GM13976 (cell line): ENCODE measurements around the gene MRPL37.
"Not testable (repeated sequence)": the region's sequence is repeated elsewhere in the genome, so short reads cannot be mapped to it uniquely, and the experiment has no call there.

Experiments used
- DNase-seq: peaks from one replicate; pipeline ENCODE4 v3.0.0; 2012; ENCODE audit warnings: low spot score
- in situ Hi-C: fragments of 300-500 bp; cut with MboI; formaldehyde crosslinking; loops from one replicate; pipeline ENCODE4 v1.12.0; 2022; ENCODE audit warnings: low sequenced_read_pairs, mixed read lengths, inconsistent platforms; ENCODE audit not compliant: unreplicated experiment
- TF ChIP-seq, protein P1 (sequence below): IDR thresholded peaks from 2 replicates; pipeline ENCODE4 v1.5.1; 2012; ENCODE audit warnings: borderline replicate concordance, mild to moderate bottlenecking; ENCODE audit not compliant: insufficient read depth; ENCODE audit errors: extremely low read depth, missing control alignments, control extremely low read depth

Gene MRPL37

GRCh38 chr1:54163573-54163972 is 36.4 kb upstream of the MRPL37 start:
- TF ChIP-seq, protein P1, sequence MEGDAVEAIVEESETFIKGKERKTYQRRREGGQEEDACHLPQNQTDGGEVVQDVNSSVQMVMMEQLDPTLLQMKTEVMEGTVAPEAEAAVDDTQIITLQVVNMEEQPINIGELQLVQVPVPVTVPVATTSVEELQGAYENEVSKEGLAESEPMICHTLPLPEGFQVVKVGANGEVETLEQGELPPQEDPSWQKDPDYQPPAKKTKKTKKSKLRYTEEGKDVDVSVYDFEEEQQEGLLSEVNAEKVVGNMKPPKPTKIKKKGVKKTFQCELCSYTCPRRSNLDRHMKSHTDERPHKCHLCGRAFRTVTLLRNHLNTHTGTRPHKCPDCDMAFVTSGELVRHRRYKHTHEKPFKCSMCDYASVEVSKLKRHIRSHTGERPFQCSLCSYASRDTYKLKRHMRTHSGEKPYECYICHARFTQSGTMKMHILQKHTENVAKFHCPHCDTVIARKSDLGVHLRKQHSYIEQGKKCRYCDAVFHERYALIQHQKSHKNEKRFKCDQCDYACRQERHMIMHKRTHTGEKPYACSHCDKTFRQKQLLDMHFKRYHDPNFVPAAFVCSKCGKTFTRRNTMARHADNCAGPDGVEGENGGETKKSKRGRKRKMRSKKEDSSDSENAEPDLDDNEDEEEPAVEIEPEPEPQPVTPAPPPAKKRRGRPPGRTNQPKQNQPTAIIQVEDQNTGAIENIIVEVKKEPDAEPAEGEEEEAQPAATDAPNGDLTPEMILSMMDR = no peak
- no peak for DNase-seq
- in situ Hi-C loops = no loop called here

DNA sequence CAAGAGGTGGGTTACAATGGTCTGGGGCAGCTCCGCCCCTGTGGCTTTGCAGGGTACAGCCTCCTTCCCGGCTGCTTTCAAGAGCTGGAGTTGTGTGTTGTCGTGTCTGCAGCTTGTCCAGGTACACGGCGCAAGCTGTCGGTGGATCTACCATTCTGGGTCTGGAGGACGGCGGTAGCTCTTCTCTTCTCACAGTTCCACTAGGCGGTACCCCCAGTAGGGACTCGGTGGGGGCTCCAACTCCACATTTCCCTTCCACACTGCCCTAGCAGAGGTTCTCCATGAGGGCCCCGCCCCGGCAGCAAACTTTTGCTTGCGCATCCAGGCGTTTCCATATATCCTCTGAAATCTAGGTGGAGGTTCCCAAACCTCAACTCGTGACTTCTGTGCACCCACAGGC is 34.8 kb upstream of the MRPL37 start:
- in situ Hi-C loops = no loop called here
- TF ChIP-seq, protein P1 = no peak
- DNase-seq = no peak

GRCh38 chr1:54166357-54166756 is 33.6 kb upstream of the MRPL37 start:
- in situ Hi-C loops, DNase-seq: not testable (repeated sequence)

DNA sequence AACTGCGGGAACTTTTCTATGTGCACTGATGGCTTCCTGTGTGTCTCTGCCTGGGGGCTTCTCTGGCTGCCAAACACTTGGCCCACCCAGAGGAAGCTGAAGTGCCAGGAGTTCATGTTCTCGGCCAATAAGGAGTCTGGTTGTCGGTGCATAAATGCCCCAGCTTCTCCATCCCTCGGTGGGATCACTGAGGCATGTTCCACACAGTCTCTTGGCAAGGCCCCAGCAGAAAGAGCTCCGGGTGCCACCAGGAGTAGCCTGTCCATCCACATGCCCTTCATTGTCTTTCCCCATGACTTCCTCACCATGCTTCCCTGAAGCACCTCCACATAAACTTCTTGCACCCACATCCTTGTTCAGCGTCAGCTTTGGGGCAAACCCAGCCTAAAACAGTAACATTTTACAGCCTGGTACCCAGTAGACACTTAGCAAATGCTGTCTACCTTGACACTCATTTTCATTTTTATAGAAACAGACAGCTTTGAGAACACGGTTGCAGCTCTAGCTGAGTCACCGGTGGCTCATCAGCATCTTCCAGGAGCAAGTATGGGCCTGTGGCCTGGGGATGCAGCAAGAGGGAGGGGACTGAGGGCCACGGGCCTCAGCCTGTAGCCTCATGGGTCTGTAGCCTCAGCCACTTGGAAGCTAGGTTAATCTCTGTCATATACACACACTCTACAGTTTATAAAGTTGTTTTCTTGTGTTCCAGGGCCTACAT is 32.4 kb upstream of the MRPL37 start:
- no peak for DNase-seq
- TF ChIP-seq, protein P1 = no peak

DNA sequence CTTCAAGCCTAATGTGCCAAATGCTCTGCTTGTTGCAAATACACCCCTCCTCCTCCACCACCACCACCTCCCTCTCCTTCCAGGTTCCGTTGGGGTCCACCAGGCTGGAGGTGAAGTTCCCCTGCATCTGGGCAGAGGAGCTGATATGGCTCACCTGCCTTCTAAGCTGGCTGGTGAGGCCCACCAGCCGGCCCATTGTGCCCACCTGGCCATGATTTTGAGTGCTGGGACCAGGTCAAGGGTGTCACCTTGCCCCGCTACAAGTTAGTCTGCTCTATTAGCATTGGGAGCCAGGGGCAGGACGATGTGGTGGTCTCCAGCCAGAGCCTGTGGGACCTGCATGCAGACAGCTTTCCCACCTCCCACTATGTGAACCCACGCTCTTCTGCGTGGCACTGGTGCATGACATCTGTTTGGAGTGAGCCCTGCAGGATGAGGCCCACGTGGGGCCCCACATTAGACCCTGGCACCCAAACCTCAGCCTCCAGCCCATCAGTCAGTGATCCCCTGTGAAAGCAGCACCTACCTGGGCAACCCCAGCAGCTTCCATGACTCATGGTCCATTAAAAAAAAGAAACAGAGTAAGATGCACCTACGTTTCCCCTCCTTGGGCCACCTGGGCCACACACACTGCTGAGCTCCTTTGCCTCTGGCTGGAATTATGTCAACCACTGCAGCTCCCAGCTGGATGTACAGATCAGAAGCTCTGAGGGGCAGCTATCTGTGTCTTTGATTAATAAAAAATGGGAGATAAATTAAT is 31.6 kb upstream of the MRPL37 start:
- in situ Hi-C loops = no loop called here
- TF ChIP-seq, protein P1 = no peak
- no peak for DNase-seq

More for the DNA sequence above, 32.4 kb upstream of the MRPL37 start:
- in situ Hi-C loops = no loop called here

- in situ Hi-C loops = no loop called here
- no peak for DNase-seq
- TF ChIP-seq, protein P1 = no peak
These were observed 30.9 kb upstream of the MRPL37 start for GRCh38 chr1:54169068-54169467.

- TF ChIP-seq, protein P1 = no peak
- in situ Hi-C loops = no loop called here
- no peak for DNase-seq
These were observed 29.0 kb upstream of the MRPL37 start for GRCh38 chr1:54171016-54171415.
